Activated CD4-positive, alpha-beta T cell treated with anti-CD3 and anti-CD28 coated beads for 48 hours (primary cell): ENCODE data around the gene TRPM3.

ENCODE experiments used
- DNase-seq: peaks from one replicate; pipeline ENCODE4 v3.0.0-alpha.2; 2020

TRPM3 gene

DNA sequence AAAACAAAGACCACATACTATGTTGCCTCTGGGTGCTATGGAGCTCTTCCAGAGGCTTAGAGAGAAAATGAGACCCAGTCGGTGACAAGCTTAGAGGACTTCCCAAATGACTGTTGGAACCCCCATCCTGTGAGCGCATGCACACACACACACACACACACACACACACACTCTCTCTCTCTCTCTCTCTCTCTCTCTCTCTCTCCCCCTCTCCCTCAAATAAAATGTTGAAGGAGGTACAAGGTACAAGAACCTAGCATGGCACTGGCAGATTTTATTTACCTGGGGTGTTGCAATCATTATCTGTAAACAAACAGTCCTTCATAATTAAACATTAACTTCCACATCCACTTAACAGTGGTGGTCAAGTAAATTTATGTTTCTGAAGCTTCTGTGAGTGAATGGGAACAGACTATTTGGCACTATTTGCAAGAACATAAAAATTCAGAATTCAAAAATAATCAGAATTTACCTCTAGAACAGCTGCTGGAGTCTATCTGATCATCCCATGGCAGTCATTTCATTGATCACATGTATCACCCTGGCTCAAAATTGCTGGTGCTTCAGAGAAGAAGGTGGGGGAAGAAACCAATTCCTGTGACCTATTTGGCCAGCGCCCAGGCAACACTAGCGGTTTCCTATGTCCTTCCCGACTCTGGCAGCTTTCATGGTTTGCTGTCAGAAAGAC, 24.9 kb downstream of the TRPM3 start:
- no peak for DNase-seq

- no peak for DNase-seq
Observed at GRCh38 chr9:71094708-71095251, 26.6 kb downstream of the TRPM3 start.

DNA sequence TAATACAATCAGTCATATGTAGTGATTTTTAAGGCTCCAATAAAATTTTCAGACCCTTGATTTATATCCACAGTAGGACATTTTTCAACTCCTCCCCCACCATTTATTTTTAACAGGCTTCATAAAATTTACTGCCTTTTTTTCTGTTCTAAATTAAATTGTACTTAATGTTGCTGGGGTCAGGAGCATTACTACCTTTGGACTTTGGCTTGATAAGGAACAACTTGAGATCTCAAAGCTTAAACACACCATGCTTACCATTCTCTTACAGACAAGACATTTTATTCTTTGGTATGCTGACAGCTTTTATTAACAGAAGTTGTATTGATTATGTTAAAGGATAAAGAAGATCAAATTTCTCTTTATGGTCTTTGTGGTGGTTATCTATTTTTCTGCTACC, 30.5 kb downstream of the TRPM3 start:
- no peak for DNase-seq

DNA sequence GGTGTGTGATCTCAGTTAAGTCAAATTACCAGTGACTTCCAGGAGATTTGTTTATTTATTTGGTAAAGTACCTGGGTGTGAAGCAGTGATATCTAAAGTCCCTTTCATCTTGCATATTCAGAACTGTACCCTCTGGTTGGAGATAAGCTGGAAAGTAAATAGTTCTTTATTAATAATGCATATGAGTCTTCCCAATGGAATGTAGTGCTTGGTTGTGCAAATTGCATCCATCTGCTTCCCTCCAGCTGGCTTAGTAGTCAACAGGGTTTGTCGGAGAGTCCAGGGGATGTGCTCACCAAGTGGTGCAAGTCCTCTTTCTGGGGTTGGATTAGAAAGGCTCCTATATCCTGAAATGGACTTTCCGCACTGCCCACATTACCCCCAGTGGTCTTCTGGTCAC, 42.0 kb downstream of the TRPM3 start:
- DNase-seq = no peak

DNA sequence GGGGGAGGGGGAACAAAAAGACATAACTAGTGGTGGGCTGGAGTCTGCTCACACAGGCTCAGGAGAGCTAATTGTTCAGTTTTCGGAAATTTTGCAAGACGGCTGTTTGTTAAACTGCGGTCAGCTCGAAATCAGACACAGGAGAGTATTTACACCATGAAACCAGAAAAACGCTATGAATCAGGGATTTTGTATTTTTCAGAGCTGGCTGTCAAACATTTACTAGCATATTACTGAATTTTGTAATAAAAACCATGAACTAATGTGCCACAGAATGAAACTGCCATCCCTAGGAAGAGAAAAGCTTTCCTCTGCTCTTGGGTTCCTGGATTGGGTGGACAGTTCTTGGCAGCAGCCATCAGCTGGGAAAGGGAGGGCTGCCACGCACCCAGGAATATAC, 45.3 kb downstream of the TRPM3 start:
- no peak for DNase-seq

DNA sequence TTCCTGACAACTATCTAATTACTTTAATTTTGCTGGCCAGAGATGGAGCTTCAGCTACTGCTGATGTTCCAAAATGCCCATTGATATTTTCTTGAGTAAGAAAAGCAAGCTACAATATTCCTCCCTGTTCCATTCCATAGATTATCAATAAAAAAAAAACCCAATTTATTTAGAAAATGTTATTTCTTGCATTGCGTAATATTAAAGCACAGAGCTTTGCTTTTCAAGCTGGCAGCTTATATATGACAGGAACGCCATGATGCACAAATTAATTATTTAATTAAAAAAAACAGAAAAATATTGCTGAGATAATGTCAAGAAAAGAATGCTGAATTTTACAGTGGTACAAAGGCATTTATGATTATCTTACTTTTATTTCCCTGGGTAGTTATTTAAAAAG, 47.9 kb downstream of the TRPM3 start:
- DNase-seq = no peak

DNA sequence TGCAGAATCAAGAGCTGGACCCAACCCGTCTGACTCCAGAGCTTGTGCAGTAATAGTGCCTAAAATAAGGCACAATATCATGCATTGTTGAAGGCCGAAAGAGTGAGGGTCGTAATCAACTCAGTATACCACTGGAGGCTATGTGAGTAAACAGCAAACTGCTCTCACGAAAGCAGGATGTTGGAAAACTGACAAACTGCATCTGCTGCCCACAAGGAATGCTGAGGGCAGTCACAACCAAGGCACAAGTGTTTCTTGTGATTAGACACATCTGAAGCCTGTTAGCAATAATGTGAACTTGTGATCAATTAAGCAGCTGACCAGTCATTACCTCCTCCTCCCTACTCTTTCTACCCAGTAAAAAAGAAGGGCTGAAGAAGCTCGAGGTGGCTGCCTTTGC, 48.8 kb downstream of the TRPM3 start:
- no peak for DNase-seq

DNA sequence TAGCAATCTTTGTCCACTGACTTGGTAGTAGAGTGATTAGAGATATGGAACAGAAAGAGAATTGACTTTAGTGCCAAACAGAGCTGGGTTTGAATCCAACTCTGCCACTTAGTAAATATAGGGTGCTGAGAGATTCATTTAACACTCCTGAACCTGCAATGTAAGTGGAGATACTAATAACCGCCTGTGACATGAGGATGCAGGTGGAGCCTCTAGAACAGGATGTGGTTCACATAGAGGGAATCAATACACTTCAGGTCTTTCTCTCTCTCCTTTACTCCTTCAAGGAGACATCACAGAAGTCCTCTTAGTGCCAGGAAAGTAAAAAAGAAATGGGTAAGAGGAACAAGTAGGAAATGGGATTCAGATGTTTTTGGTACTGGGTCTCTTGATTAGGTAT, 49.8 kb downstream of the TRPM3 start:
- DNase-seq = no peak

DNA sequence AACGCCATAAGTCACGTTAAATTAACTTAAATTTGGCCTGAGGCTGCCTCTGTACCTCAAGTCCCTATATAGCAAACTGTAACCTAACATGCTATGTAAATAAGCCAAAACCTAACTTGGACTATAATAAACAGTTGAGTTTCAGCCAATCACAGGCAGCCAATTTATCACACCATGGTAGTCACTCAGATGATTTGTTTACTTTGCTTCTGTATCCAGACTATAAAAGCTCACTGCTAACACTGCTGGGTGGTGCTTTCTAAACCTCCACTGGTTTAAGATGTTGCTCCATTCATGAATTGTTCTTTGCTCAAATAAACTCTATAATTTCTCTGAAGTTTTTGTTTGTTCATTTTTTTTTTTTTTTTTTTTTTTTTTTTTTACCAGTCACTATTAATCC, 62.8 kb downstream of the TRPM3 start:
- no peak for DNase-seq

DNA sequence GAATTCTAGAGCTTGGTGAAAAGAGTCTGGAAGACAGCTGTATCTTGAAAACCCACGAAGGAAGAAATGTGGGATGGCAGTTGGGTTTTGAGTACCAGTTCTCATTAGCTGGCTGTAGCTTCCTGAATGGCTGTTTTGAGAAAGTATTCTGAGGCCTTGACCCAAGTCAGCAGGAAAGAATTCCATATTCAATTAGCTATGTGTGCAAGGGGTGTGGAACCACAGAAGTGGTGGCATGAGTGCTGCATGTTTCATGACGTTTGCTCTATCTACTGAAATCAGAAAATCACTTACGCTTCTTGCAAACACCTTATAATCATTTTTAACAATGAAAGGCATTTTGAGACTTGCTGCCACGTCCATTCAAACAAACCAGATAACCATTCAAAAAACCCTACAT, 69.1 kb downstream of the TRPM3 start:
- DNase-seq = no peak

GRCh38 chr9:71048280-71048679, 73.1 kb downstream of the TRPM3 start:
- no peak for DNase-seq

DNA sequence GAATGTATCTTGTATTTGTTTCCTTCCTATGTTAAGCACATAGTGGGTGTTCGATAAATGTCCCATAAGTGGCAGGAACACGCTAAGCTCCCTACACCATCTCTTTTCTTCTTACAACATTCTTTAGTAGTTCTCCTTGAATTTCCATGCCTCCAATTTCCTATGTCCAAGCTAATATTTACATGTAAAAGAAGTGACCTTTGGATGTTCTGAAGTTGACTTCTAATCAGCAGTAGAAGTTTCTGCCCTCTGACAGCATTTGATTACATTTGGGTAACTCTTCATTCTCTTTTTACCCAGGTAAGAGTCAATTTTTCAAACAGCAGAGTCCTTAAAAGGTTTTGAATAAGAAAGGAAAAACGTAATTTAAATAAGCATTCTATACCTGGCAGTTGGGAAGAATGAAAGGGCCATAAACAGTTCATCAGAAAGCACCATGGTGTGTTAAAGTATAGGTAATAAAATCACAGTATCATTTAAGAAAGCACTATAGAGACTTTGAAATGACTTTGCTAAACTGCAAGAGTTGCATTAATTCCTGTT, 78.9 kb downstream of the TRPM3 start:
- DNase-seq = no peak

DNA sequence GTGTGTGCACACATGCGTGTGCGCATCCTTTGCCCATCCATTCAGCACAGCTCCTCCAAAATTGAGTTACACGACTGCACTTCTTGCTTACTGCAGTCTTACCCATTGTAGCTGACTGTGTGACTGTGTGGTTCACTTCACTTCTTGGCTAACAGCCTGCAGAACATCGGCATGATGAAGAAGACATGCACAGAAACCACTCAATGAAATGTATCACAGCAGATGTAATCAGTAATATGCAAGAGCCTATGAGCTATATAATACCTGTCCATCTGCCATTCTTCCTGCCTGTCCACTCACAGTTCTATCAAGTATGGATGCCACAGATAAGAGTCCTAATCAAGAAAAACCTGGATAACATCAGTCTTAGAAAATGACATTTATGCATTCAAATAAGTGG, 83.9 kb downstream of the TRPM3 start:
- no peak for DNase-seq

DNA sequence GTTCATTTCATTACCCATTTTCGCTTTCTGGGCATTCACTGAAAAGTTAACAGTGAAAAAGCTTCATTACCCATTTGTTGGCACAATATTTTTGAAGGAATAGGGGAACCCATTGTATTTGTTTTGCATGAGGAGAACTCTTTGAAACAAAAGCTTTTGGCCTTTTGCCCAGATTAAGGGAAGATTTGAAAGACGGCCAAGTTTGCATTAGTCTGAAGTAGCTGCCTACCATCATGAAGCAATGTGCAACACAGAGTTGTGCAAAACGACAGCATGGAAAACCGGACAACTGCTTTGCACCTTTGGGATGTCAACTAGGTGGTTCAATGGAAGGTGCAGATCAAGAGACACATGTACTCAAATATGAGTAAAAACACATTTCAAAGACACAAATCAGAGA, 84.9 kb downstream of the TRPM3 start:
- DNase-seq = no peak

DNA sequence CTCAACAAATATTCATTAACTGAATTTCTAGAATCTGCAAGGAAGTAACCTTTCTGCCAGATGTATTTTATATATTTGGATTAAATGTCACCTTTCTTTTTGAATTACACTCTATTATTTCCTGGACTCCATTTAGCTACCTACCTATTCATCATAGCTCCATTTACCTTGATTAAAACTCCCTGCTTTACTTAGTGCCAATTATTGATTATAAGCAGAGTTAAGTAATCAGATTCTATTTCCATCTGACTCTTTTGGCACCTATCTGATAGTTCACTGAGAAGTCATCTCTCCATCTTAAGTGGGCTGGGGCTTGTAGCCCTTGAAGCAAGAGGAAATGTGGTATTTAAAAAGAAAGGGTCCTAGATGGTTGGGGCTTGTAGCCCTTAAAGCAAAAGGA, 88.6 kb downstream of the TRPM3 start:
- DNase-seq = no peak

DNA sequence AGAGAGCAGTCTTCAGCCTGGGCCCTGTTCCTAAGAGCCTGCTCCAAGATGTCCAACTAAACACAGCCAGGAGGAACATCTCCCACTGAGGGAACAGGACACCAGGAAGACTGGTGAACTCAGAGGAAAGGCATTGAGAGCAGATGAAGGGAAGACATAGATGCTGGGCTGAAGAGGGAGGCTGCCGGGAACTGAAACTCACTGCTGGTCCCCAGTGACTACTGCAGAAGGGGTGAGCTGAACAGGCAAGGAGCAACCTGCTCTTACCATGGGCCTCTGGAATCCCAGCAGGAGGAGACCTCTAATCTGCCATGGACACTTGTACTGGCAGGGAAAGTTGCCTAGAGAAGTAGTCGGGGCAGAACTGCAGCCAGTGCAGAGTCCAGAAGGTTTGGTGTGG, 95.7 kb downstream of the TRPM3 start:
- no peak for DNase-seq

DNA sequence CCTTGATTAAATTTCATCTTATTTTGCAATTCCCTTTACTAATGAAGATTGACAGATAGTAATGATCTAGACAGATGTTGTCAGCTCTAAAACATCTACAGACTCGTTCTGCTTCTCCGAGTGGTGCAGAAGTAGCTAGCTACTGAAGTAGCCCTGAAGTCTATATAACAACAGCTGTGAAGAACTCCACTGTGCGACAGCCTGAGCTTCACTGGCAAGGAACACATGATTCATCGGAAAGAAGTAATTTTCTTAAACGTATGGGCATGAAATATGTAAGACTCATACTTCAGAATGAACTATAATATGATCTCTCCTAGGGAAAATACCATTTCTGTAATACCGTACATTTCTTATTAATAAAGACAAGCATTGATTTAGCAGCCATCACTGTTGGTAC, 96.2 kb downstream of the TRPM3 start:
- no peak for DNase-seq

- no peak for DNase-seq
Observed at GRCh38 chr9:71010258-71010657, 111.2 kb downstream of the TRPM3 start.

GRCh38 chr9:71005456-71005855, 116.0 kb downstream of the TRPM3 start:
- no peak for DNase-seq

DNA sequence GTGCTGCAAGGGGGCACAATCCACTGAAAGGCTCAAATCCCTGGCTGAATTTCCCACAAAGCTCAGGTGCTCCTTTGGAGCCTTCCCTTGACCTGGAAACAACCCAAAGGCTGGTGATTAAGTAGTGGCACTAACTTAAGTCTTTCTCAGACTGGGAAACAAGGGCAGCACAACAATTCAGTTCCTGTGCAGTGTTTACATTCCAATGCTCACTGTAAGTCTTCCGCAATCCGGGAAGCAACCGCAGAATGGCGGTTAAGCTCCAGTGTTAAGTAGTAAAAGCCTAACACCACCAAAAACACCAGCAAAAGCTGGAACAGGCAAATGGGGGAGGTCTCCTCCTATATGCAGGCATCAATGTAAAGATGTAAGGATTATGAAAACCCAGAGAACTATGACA, 117.2 kb downstream of the TRPM3 start:
- DNase-seq = no peak

- DNase-seq = no peak
Observed at GRCh38 chr9:71003346-71003745, 118.1 kb downstream of the TRPM3 start.

GRCh38 chr9:71001780-71002386, 119.5 kb downstream of the TRPM3 start:
- DNase-seq = peak; percentile 3

GRCh38 chr9:70998962-70999361, 122.5 kb downstream of the TRPM3 start:
- no peak for DNase-seq

- DNase-seq = no peak
Observed at GRCh38 chr9:70995511-70995910, 125.9 kb downstream of the TRPM3 start.

- no peak for DNase-seq
Observed at GRCh38 chr9:70994582-70994981, 126.8 kb downstream of the TRPM3 start.
